ENCODE results near the gene PXDC1. TPM values are rescaled to one million over a fixed set of nuclear protein-coding genes. Genes with fewer than 3 reads are reported as not detected.
A peak's percentile ranks its signal among the peaks of the same experiment; 100 is the strongest.
"Not testable (repeated sequence)": the region's sequence is repeated elsewhere in the genome, so short reads cannot be mapped to it uniquely, and the experiment has no call there.

Gene PXDC1
- total RNA-seq, 6 experiments from 2014 or later: 50.5 to 250 (median 97.5) TPM

DNA sequence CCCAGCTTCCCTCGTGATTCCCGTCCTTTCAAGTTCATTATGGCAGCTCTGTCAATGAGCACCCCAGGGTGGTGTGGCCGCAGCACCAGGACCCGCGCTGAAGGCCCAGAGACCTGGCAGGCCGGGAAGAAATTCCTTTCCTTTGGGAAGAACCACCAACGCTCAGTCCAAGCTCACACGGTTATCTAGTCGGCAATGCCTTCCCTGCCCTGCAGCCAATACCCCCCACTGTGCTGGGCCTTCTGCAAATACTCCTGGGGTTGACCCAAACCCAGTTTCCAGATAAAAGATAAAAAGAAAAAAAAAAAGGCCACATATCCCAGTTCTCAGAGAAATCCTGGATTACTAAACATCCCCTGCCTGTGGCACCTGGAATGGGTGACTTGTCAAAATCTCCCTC lies 28.7 kb downstream of the PXDC1 start:
- TF ChIP-seq, protein P1, sequence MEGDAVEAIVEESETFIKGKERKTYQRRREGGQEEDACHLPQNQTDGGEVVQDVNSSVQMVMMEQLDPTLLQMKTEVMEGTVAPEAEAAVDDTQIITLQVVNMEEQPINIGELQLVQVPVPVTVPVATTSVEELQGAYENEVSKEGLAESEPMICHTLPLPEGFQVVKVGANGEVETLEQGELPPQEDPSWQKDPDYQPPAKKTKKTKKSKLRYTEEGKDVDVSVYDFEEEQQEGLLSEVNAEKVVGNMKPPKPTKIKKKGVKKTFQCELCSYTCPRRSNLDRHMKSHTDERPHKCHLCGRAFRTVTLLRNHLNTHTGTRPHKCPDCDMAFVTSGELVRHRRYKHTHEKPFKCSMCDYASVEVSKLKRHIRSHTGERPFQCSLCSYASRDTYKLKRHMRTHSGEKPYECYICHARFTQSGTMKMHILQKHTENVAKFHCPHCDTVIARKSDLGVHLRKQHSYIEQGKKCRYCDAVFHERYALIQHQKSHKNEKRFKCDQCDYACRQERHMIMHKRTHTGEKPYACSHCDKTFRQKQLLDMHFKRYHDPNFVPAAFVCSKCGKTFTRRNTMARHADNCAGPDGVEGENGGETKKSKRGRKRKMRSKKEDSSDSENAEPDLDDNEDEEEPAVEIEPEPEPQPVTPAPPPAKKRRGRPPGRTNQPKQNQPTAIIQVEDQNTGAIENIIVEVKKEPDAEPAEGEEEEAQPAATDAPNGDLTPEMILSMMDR (IDR thresholded peaks at IDR 0.05): no peak
- TF ChIP-seq POLR2A (IDR thresholded peaks at IDR 0.05): no peak
- Histone ChIP-seq H3K27me3 (no peaks in the 10 kb centered on the region), H3K36me3 (peaks cover 5 to 57% (median 33%) of the 10 kb centered on the region in 4 donors), H3K4me3 (no peak overlapping the region), H3K27ac (no peak overlapping the region), H3K9me3 (no peaks in the 10 kb centered on the region), H3K4me1 (no peaks in the 10 kb centered on the region)
- DNase-seq (no peak), ATAC-seq (peak in 1 of 4 donors; percentile 16)
- intact Hi-C loops (cut with DNase I): no loop called here
- WGBS (ENCODE audit: insufficient coverage, low coverage, low lambda C conversion rate, missing lambda C conversion rate): 80% methylated on average over 7 of the region's 9 CpGs

DNA sequence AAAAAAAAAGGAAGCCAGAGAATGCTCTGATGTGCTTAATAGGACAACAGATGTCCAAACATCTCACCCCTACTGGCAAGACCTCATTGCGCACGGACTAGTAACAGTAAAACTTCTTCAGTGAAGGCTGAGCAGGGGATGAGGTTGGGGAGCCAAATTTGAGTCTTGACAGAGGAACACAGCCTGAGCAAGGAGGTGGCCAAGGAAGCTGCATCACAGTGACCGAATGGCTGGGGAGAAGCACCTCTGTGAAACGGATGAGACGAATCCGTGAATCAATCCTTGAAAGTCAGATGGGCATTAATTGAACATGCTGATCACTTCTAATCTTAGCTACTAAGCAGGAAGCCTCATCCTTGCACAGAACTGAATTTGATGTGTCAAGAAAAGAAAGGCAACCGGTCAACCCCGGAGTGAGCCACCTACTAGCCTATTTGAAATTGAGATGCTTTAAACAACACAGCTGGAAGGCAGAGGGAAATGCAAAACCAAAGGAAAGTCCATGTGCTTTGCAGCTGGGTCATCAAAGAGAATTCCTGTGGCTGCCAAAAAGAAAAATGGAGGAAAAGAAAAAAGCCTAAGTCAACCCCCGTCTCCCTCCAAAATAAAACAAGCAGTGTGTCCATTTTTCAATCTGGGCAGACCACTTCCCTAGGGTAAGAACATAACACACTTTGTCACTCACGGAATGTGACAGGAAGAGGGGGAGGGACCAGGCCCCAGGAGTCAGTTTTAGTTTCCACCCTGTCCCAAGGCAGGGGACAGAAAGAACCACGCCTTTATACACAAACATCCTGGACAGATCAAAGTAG lies 29.5 kb downstream of the PXDC1 start:
- Histone ChIP-seq H3K9me3 (no peaks in the 10 kb centered on the region), H3K4me3 (no peak overlapping the region), H3K4me1 (no peaks in the 10 kb centered on the region), H3K36me3 (peaks cover 5 to 49% (median 27%) of the 10 kb centered on the region in 4 donors), H3K27ac (no peak overlapping the region), H3K27me3 (no peaks in the 10 kb centered on the region)
- WGBS (ENCODE audit: insufficient coverage, low coverage, low lambda C conversion rate, missing lambda C conversion rate): 80% methylated on average over 11 of the region's 11 CpGs
- intact Hi-C loops (cut with DNase I): no loop called here
- no peak for DNase-seq
- no peak for TF ChIP-seq POLR2A (IDR thresholded peaks at IDR 0.05)
- TF ChIP-seq, protein P1 (IDR thresholded peaks at IDR 0.05): no peak
- peak in 2 of 4 donors; percentile 17 to 27 for ATAC-seq

DNA sequence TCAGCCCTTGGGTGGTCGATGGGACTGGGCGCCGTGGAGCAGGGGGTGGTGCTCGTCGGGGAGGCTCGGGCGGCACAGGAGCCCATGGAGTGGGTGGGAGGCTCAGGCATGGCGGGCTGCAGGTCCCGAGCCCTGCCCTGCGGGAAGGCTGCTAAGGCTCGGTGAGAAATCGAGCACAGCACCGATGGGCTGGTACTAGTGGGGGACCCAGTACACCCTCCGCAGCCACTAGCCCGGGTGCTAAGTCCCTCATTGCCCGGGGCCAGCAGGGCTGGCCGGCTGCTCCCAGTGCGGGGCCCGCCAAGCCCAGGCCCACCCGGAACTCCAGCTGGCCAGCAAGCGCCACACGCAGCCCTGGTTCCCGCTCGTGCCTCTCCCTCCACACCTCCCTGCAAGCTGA lies 30.7 kb downstream of the PXDC1 start:
- WGBS (ENCODE audit: insufficient coverage, low coverage, low lambda C conversion rate, missing lambda C conversion rate): no CpG with 5 or more reads among the region's 24 CpGs
- H3K36me3 ChIP-seq: peaks cover 0 to 37% (median 19%) of the 10 kb centered on the region in 4 donors
- intact Hi-C loops (cut with DNase I); H3K27me3 ChIP-seq; H3K4me1 ChIP-seq; H3K4me3 ChIP-seq; H3K9me3 ChIP-seq; ATAC-seq; H3K27ac ChIP-seq; DNase-seq: not testable (repeated sequence)

DNA sequence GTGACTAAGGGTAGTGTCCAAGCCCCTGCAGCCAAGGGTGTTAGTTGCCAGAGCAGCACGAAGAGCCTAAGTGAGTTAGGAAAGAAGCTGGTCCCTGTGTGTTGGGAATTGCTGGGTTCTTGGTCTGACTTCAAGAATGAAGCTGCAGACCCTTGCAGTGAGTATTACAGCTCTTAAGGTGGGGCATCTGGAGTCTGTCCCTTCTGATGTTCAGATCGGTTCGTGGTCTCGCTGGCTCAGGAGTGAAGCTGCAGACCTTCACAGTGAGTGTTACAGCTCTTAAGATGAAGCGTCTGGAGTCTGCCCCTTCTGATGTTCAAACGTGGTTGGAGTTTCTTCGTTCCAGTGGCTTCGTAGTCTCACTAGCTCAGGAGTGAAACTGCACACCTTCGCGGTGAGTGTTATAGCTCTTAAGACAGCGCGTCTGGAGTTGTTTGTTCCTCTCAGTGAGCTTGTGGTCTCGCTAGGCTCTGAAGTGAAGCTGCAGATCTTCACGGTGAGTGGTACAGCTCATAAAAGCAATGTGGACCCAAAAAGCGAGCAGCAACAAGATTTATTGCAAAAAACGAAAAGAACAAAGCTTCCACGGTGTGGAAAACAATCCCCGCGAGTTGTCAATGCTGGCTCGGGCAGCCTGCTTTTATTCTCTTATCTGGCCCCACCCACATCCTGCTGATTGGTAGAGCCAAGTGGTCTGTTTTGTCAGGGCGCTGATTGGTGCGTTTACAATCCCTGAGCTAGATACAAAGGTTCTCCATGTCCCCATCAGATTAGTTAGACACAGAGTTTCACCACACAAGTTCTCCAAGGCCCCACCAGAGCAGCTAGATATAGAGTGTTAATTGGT lies 31.8 kb downstream of the PXDC1 start:
- H3K9me3 ChIP-seq: no peaks in the 10 kb centered on the region
- no peak overlapping the region for H3K4me3 ChIP-seq
- H3K27me3 ChIP-seq: no peaks in the 10 kb centered on the region
- TF ChIP-seq, protein P1 (IDR thresholded peaks at IDR 0.05): no peak
- TF ChIP-seq POLR2A (IDR thresholded peaks at IDR 0.05): no peak
- WGBS (ENCODE audit: insufficient coverage, low coverage, low lambda C conversion rate, missing lambda C conversion rate): 78% methylated on average over 17 of the region's 22 CpGs
- intact Hi-C loops (cut with DNase I): no loop called here
- H3K36me3 ChIP-seq: peaks cover 0 to 26% (median 15%) of the 10 kb centered on the region in 4 donors
- H3K27ac ChIP-seq: no peak overlapping the region
- DNase-seq: no peak
- no peak for ATAC-seq
- peaks cover 0 to 12% (median 6%) of the 10 kb centered on the region in 4 donors for H3K4me1 ChIP-seq

DNA sequence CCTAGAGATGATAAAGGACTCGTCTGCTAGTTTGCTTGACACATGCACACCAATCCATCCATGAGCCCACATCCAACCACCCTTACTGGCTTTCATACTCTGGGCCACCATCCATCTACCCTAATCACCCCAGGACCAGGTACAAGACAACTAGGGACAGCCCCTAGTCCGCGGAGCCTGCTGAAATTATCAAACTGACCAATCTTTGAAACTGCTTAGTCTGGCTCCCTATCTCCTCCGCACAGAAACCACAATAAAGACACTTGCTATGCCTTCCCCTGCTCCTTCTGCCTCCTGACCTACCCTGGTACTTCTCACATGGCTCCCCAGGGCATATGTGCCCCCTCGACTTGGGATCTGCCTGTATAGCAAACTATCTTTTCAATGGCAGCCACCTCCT lies 33.1 kb downstream of the PXDC1 start:
- Histone ChIP-seq H3K4me3 (no peak overlapping the region), H3K27ac (no peak overlapping the region), H3K4me1 (peaks cover 0 to 15% (median 6%) of the 10 kb centered on the region in 4 donors), H3K9me3 (no peaks in the 10 kb centered on the region), H3K27me3 (no peaks in the 10 kb centered on the region), H3K36me3 (peaks cover 0 to 16% (median 9%) of the 10 kb centered on the region in 4 donors)
- DNase-seq (no peak), ATAC-seq (no peak)
- WGBS (ENCODE audit: insufficient coverage, low coverage, low lambda C conversion rate, missing lambda C conversion rate): 85% methylated on average over 4 of the region's 5 CpGs
- no peak for TF ChIP-seq POLR2A (IDR thresholded peaks at IDR 0.05)
- TF ChIP-seq, protein P1 (IDR thresholded peaks at IDR 0.05): no peak
- intact Hi-C loops (cut with DNase I): no loop called here

Data from right lobe of liver (tissue), 6 donors.